NCI-H69 (cell line): Measurements from ENCODE around the gene ZMIZ1.

Experiments used
- DNase-seq: peaks from one replicate; lab custom pipeline; 2025; lab: John Stamatoyannopoulos, UW

The ZMIZ1 gene

DNA sequence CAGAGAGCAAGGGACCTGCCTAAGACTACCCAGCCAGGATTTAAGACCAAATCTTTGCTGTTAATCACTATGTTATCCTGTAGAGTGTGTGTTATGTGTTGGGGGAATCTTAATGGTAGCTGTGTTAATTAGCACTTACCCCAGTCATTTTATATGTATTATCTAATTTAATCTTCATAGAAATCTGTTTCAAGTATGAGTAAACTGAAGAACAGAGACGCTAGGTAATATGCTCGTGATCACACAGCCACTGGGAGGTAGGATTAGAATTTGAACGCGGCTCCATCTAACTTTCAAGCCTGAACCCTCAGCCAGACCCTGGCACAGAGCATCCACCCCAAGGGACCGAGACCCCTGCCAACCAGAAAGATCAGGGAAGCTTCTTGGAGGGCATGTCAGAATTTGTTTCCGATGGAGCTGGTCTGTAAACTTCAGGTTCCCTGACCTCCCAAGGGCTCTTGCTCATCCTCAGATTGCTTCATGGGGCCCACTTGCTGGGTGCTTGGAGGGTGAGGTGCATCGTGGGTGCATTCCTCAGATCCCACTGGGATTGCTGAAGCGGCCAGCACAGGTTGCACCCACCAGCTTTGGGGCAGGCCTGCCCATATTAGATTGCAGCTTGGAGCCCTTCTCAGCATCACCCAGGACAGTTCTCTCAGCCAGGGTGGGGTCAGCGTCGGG is 105.0 kb downstream of the ZMIZ1 start:
- DNase-seq: no peak

DNA sequence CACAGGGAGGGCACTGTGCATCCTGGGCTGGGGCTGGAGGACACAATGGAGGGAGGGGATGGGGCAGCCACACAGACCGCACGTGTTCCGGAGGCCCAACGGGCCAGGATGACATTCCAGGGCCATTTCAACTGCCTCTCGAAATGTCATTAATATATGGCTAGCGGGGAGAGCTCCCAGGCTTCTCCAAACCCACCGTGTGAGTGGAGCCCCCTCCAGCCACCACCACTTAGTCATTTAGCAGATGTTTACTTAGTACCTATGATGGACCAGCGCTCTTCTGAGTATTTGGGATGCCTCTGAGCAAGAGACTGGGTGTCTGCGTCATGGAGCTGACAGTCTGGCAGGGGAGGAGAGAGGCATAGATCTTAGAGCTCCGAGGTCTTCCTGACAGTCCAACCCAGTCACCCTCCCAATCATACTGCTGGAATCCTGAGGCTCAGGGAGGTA is 107.3 kb downstream of the ZMIZ1 start:
- no peak for DNase-seq

DNA sequence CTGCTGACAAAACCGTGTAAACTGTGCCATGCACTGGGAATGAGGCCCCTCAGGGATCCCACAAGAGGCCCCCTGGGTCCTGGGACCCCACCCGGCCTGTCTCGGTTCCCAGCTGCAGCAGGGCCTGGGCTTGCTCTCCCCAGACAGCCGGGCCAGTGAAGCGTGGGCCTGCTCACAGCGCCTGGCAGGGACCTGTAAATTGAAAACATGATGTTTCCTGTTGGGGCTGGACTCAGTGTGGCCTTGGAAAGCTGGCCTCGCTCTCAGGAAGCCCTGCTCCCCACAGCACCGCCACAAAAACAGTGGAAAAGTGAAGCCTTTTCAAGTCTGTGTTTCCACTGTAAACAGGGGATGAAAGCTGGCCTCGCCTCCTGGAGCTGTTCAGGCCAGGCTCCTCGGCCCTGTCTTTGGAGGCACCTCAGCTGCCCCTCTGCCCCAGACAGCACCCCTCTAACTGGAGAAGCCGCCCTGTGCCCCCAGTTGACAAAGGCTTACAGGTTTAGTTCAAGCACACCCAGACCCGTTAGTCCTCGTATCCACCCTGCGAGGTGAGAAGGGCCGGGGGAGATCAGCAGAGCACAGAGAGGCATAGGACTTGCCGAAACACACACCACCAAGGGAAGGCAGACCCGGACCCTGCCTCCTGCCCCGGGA is 108.3 kb downstream of the ZMIZ1 start:
- no peak for DNase-seq

DNA sequence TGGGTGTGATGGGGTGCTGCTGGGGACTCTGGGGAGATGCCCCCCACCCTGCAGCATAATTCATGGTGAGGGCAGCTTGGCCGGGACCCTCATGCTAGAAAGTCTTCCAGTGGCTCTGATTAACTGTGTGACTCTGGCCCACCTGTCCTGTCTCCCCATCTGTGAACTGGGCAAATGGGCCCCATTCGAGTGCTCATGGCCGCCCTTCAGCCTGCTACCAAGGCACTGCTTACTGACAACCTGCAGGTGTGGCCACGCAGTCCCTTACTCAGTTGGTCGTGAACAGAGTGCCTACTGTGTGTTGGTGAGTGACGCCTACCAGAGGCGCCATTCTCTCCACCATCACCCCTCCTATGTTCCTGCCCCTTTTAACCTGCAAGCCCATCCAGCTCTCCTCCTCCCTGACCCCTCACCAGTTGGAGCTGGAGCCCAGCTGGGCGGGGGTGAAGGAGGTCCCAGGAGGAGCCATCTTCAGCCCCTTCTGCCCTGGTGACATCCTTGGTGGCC is 109.4 kb downstream of the ZMIZ1 start:
- DNase-seq: no peak

DNA sequence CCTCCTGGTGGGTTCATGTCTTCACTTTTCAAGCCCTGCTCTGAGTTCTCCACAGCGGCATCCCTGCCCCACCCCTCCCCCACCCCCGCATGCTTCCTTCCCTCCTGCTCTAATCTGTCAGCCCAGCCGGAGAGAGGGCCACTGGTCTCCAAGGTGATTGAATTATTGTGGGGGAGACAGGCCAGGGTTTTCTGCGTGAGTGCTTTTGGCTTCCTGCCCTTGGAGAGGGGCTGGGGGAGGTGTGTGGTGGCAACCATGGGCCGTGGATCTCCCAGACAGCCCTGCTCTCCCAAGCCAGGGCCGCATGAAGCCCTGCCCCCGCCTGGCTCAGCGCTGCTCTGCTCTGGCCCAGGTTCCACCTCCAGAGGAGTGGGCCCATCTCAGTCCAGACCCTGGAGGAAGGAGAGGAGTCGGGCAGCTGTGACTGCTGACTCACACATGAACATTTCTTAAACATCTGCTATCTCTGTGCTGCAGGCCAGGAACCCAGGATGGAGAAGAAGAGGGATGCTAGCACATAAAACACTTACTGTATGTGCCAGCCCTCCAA is 109.9 kb downstream of the ZMIZ1 start:
- DNase-seq: peak; percentile 85

DNA sequence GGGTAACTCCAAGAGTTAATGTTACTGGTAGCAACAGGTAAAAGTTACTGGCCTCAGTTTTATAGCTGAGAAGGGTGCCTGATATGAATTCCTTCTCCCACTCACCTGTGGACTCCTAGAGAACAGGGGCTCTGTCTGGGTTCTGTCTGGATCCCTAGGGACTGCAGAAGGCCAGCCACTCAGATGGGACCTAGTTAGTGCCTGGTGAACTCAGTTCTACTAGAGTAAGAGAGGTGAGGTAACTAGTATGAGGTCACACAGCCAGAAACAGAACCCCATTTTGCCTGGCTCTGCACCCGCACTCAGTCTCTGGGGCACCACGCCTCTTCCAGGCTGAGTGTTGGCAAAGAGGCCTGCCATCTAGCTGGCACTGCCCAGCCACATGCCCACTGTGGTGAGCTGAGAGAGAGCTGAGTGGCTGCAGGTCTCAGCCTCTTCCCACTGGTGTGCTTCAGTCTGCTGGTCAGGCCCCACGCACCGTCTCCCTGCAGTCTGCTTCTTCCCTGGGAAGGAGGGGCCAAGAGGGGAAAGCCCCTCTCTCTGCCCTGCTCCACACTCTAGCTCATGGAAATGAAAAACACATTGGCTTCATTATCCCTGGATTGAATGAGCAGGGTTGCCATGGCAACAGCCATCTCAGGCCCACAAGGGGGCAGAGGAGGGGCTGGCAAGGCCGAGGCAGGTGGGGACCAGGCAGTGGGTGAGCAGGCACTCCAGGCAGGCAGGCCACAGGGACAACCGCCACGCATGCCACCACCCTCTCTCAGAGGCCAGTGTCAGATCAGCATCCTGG is 110.6 kb downstream of the ZMIZ1 start:
- DNase-seq: peak; percentile 83

DNA sequence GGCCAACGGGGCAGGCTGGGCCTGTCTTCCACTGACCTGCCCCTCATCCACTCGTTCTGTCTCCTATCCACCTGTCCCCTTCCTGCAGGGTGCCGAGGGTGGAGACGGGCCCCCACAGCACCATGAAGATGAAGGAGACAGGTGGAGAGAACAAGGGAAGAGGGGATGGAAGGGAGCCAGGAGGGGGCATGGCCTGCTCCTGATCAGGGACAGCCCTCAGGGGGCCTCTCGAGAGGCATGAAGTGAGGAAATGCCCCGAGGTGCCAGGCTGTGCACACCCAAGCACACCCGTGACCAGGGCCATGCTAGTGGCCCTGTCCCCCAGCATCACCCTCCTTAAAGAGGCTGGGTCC is 111.2 kb downstream of the ZMIZ1 start:
- DNase-seq: peak; percentile 35

DNA sequence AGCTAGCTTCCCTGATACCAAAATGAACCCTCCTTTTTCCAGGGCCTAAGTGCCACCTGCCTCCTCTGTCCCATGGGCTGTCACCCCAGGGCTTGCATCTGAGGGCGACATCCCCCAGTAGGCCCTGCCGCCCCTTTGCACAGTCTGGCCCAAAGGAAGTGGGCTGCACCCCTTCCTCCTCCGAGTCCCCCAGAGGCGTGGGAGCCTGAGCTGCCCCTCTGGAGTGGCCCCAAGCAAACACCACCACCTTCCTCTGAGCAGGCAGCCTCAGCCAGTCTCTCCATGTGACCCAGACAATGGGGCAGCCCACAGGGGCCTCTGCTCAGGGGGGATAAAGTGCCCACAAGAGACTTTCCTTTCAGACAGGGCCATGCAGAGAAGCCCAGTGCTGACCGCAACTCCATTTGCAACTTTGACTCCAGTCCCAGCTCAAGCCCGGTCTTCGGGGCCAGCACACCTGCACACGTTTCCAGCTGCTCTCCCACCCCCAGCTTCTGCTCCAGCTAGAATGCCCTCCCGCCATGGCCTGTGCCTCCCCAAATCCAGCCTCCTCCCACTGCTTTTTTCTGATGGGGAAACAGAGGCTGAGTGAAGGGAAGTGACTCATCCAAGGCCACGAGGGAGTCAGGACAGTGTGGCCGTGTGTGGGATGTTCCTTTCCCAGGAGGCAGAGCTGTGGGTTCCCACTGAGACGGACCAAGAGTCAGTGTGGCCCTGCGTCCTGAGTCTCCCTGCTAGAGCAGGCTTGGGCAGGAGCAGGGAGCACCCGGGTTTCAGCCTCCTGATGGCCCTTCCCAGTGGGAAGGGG is 111.9 kb downstream of the ZMIZ1 start:
- no peak for DNase-seq

DNA sequence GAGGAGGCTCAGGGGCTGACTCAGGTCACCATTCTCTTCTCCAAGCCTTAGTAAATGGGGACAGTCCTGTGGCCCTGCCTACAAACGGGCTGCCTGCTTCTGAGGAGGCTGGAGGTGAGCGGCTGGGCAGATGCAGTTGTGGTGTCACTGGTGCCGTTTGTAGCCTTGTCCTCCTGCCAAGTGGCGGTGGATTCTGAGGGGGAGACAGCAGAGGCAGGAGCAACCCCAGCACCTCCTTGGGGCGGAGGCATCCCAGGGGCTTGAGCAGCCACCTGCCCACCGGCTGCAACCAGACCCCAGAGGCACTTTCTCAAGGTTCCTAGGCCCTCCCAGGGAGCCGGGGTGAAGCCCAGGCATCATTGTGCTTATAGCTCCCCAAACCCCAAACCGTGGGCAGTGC is 112.5 kb downstream of the ZMIZ1 start:
- peak; percentile 53 for DNase-seq

DNA sequence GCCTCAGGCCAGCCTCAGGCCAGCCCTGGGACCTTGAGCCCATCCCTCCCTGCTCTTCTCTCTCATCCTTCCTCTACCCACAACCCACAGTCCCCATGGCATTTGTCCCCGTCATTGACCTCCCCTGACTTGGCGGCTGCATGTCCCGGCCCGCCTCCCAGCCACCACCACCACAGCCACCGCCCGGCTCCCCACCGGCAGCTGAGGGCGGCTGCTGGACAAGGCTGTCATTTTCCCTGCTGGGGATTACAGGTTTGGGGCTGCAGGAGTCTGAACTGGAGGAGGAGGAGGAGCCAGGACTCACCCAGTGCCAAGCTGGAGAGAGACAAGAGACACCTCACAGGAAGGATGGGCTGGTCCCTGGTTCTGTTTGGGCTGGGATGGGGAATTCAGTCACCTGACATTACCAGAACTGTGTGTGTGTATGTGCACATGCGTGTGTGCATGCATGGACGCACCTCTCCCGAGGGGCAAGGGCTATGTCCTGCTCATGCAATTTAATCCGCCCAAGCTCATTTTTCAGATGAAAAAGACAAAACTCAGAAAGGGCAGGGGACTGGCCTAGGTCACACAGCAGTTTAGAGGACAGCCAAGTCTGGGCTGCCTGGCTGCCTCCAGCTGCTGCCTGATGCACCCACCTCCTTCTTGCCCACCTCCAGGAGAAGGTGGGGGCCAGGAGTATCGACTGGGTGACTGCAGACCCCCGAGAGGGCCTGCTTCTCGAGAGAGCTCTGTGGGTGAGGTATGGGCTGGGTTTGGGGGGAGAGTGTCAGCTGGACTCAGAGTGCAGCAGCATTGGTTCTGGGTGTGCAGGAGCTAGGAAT is 113.1 kb downstream of the ZMIZ1 start:
- peak; percentile 89 for DNase-seq

DNA sequence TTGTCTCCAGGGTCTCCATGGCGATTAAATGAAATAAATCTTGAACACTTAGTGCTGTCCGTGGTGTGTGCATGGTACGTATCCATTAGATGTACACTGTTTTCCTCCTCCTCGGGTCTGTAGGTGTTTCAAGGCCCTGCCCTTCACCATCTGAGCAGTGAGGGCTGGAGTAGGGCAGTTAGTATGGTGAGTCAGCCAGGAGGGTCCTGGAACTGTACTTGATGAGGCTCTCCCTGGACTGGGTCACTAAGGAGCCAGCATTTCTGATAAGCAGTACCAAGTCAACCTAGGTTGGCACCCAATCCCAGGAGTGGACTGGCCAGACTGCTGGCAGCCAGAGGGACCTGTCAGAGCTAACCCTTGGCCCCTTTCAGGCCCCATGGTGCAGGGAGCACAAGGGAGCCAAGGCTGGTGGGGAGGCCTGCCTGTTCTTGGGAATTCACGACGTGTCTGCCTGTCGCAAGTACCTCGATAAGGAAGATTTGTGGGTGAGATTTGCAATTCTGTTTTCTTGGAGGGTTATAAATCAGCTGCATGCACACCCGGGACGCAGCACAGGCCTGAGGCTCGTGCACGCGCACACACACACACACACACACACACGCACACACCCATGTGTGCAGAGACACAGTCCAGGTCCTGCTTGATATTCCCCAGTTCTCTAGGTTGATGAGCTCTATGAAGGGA is 114.2 kb downstream of the ZMIZ1 start:
- DNase-seq: peak; percentile 14

DNA sequence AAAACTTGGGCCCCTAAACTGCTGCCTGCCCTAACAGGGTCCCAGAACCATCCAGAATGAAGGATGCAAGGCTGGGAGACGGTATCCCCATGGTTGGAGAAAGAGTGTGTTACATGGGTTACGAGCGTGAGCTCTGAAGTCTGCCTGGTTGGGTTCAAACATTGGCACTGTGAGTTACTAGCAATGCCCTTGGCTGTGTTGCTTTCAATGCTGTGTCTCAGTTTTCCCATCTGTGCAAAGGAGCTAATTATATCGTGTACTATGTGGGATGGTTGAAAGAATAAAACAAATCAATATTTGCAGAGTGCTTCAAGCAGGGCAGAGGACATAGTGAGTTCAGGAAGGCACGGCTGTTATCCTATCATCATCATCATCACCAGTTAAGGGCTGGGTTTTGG is 114.7 kb downstream of the ZMIZ1 start:
- peak; percentile 19 for DNase-seq

DNA sequence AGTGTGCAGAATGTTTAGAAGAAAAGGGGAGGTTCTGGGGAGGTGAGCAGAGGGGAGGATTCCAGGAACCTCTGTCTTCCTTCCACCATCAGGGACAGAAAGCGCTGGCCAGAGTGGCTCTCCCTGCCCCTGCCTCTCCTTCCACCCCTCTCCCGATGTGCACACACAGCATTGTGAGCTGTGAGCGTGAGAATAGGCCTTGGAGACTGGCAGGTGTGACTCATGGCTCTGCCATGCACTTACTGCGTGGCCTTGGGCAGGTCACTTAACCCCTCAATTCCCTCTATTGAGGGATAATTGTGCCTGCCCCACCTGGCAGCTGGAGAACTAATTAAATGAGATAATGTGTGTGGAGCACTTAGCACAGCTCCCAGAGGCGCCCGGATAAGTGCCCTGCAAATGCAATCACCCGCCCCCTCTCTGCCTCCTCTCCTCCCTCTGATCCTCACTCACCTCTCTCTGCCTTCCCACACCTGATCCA is 115.4 kb downstream of the ZMIZ1 start:
- peak; percentile 76 for DNase-seq

DNA sequence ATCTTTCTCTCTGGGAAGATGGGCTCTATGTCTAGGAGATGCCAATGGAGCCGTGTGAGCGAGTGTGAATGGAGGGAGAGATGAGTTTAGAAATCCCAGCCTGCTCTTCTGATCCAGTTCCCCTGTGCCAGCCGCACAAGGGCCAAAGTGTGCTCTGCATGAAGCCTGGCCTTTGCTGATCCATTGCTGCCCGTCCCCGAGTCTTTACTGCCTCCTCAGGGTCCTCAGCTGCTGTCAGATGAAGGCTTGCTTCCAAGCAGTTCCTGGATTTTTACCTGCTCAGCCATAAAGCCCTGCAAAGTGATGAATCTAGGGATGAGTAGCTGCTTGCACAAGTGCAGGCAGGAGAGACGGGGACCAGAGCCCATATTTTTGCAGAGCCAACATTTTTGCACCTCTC is 115.9 kb downstream of the ZMIZ1 start:
- no peak for DNase-seq

DNA sequence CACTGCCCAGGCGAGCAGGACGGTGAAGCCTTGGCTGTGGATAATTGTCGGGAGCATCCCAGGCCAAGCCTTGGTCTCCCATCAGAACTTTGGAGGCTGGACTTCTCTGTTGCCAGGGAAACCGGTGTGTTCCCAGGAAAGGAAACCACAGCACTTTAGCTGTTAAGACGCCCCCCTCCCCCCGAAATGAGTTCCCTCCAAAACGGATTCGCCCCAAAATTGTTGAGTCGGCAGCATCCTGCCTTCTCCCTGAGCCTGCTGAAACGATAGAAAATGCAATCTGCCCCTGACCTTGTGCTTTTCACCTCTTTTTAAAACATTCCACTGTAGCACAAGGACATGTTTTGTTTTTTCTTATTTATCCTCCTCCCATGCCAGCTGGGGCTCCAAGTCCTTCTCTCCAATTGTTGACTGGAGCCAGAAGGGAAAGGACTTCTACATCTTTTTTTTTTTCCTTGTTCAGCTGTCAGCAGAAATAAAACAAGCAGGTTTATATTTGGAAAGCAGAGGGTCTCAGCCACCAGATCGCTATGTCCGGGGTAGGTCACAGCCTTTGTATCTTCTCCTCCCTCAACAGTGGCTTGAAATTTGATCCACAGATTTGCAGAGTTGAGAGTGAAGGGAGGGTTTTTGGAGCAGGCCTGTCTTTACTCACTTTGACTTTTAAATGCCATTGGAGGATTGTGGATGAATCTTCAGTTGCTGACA is 116.5 kb downstream of the ZMIZ1 start:
- DNase-seq: no peak

DNA sequence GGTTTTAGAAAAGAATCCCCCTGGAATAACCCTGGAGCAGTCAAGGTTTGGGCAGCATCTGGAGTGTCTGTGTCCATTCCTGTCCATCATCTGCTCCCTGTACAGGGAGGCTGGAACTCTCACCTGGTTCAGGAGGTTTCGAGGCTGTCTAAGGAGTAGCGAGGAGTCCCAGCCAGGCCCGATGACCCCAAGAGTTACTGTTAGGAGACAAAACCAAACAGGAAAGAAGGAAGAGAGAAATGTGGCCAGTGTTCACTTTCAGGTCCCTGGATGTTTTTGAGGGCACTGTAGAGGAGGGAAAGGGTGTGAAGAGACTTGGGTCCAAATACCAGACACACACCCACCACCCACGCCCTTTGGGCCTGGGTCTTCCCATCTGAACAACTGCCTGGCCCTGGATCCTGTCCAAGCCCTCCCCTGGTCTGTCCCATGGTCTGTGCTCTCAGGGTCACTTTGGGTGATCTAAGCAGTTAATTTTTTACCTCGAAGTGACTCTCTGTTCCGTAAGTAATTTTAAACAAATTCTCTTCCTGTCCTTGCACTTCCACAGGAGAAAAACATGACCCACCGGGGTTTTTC is 117.1 kb downstream of the ZMIZ1 start:
- no peak for DNase-seq

DNA sequence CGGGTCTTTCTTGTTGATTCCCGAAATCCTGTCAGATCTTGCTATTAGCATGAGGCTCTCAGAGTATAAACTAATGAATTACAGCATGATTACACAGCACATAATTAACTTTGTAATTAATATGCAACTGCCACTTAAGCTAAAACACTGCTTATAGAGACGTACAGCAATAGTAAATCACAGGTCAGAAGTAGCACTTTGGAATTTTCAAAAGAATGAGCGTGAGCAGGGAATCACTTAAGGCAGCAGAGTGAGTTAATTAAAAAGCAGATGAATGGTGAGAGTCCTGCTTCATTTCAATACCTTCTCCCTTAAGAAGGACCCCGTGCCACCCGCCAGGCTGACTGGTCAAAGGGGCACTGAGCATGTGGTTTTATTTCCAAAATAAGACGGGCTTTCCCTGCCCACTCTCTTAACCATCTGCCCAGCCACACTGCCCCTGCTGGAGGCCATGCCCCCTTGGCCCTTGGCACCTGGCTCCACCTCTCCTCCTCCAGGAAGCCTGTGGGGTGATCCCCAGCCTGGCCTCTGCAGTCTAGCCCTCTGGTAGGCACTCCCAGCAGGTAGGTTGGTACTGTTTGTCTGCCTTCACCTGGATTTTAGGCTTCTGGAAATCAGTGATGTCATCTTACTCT is 117.8 kb downstream of the ZMIZ1 start:
- DNase-seq: peak; percentile 67

DNA sequence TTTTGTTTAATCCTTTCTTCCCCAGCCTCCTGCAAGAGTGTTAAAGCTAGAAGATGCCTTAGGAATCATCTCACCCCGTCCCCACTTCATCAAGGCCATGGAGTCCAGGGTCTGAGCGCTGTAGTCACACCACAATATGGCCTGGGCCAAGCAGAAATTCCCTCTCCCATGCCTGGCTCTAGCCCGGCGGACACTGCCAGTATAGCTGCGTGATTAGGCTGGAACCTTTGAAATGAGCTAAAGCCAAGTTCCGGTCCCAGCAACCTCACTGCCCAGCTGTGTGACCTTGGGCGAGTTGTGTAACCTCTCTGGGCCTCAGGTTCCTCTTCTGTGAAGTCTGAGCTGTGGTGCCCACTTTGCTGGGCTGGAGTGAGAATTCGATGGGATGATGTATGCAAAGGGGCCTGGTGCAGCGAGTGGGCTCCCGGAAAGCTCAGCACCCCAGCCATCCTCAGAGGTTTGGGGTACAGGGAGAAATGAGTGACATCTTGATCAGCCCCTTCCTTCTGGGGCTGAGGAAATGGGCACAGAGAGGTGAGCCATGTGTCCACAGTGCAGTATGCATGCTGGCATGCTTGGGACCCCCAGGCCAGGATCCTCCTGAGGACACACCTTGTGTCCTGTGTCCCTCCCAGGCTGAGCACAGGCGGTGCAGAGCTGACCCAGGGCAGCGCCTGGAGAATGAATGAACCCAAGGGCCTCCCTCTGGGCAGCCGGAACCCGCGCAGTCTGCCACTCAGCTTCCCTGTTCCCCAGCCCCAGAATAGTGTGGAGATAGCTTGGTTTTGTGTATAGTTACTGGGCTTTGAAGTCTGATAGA is 118.6 kb downstream of the ZMIZ1 start:
- DNase-seq: no peak
